Measurements from ENCODE around the gene TP53.

GRCh38 chr17:7618608-7619007, 68.7 kb downstream of the TP53 start:
- TF ChIP-seq ZNF274 (IDR thresholded peaks at IDR 0.05; ENCODE audit: low read depth, low read length) (no peak), YY1 (IDR thresholded peaks at IDR 0.05; ENCODE audit: insufficient read depth, insufficient read length) (no peak)
